Osteoblast (primary cell): ENCODE data around the gene RPS10. TPM values are rescaled to one million over a fixed set of nuclear protein-coding genes. Genes with fewer than 3 reads are reported as not detected.

Source experiments
- DNase-seq: peaks from one replicate; pipeline ENCODE4 v3.0.0; 2011; ENCODE audit warnings: low spot score, mixed read lengths; ENCODE audit not compliant: insufficient read length; ENCODE audit errors: missing footprints
- H2AFZ ChIP-seq: 2 replicates; pipeline ENCODE4 v1.6.0; 2011; ENCODE audit warnings: mild to moderate bottlenecking, low read length
- H3K27ac ChIP-seq: 2 replicates; pipeline ENCODE4 v1.5.1; 2011; ENCODE audit warnings: mild to moderate bottlenecking, low read depth, low read length, moderate library complexity
- H3K27me3 ChIP-seq: 2 replicates; pipeline ENCODE4 v1.6.0; 2012; ENCODE audit warnings: mild to moderate bottlenecking, control low read depth, inconsistent platforms, low read length, moderate library complexity; ENCODE audit not compliant: insufficient read depth
- H3K36me3 ChIP-seq: 2 replicates; pipeline ENCODE4 v1.5.1; 2011; ENCODE audit warnings: mild to moderate bottlenecking, low read length, control low read depth, moderate library complexity; ENCODE audit not compliant: insufficient read depth
- H3K4me1 ChIP-seq: 2 replicates; pipeline ENCODE4 v1.5.1; 2011; ENCODE audit warnings: mild to moderate bottlenecking, low read length, control low read depth, moderate library complexity; ENCODE audit not compliant: insufficient read depth
- H3K4me2 ChIP-seq: 2 replicates; pipeline ENCODE4 v1.6.0; 2011; ENCODE audit warnings: mild to moderate bottlenecking, low read length; ENCODE audit not compliant: insufficient read depth
- H3K4me3 ChIP-seq: fragments of 200-600 bp; sonication (generic); 3 replicates; pipeline ENCODE4 v1.5.1; 2012; ENCODE audit warnings: mild to moderate bottlenecking, low read length, inconsistent platforms; ENCODE audit not compliant: insufficient read depth
- H3K79me2 ChIP-seq: 2 replicates; pipeline ENCODE4 v1.6.0; 2012; ENCODE audit warnings: mild to moderate bottlenecking, low read length, control low read depth, inconsistent platforms; ENCODE audit not compliant: insufficient read depth
- H3K9me3 ChIP-seq: 2 replicates; pipeline ENCODE4 v1.5.1; 2011; ENCODE audit warnings: low read depth, low read length, control low read depth
- H4K20me1 ChIP-seq: 2 replicates; pipeline ENCODE4 v1.6.0; 2012; ENCODE audit warnings: mild to moderate bottlenecking, low read length, control low read depth; ENCODE audit not compliant: insufficient read depth
- CTCF ChIP-seq: IDR thresholded peaks from 2 replicates; pipeline ENCODE4 v1.5.1; 2011; ENCODE audit warnings: mild to moderate bottlenecking, low read depth, low read length, moderate library complexity; ENCODE audit errors: extremely low read depth
- total RNA-seq: library from RNA; depleted of rRNA; stranded (reverse); fragments of >200 nt; gene quantifications from 2 replicates; pipeline ENCODE4 v1.2.3, GENCODE V29; 2012

RPS10 gene
- total RNA-seq, 1 donor, result 2,228 TPM

DNA sequence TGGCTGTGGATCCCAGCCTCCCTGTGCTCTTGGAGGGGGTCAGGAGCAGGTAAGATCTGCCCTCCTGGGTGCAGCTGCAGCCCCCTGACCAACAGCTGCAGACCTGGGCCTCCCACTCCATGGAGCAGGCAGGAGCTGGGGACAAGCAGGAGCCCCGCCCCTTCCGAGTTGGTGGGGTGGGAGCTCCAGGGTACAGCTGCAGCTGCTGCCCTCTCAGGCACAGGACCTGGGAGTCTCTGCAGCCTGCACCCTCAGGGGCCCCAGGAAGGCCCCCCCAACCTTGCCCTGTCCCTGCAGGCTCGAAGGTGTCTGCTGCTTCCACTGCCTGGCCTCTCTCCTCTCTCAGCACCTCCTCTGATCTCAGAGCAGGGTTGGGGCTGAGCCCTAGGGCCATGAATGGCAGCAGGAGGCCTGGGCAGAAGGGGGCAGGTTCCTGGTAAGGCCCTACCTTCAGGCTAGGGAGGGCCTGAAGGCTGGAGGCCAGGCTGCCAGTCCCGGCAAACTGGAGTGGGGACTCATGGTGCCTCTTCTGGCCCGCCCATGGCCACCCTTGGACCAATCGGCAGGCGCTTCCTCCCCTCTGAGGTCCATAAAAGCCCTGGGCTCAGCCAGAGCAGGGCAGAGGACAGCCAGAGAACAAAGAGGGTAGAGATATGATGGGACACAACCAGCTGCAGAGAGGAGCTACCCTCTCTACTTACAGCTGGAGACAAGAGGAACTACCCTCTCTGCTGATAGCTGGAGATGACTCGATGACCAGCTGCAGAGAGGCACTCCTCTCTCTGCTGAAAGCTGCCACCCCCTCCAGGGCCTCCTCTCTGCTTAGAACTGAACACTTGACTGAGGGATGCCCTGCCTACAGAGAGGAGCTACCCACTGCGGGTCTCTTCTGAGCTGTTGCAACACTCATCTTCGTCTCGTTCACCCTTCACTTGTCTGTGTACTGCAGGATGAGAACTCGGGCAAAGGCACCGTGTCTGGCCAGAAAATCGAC is 32.2 kb upstream of the RPS10 start:
- Histone ChIP-seq H3K4me1 (no peaks in the 10 kb centered on the region), H3K4me2 (no peak overlapping the region), H3K36me3 (no peaks in the 10 kb centered on the region), H3K9me3 (no peaks in the 10 kb centered on the region), H3K79me2 (no peaks in the 10 kb centered on the region), H2AFZ (no peak overlapping the region), H3K27me3 (no peaks in the 10 kb centered on the region), H4K20me1 (no peaks in the 10 kb centered on the region), H3K27ac (no peak overlapping the region), H3K4me3 (no peak overlapping the region)
- no peak for DNase-seq
- no peak for TF ChIP-seq CTCF

DNA sequence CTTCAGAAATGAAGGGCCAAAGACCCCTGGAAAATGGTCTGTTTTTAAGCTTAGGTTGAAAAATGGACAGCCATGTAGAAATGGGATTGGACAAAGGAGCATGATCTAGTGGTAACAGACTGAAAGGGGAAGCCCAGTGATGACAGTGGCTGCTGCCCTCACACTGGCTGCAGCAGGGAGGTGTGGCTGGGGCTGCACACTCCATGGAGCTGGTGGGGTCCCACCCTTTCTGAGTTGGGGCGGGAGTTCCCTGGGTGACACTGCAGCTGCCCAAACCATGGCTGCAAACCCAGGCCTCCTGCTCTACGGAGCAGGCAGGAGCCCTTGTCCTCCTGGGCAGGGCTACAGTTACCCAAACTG is 31.5 kb upstream of the RPS10 start:
- Histone ChIP-seq H3K79me2 (no peaks in the 10 kb centered on the region), H3K27me3 (no peaks in the 10 kb centered on the region), H4K20me1 (no peaks in the 10 kb centered on the region), H3K9me3 (no peaks in the 10 kb centered on the region), H3K27ac (no peak overlapping the region), H3K4me3 (no peak overlapping the region), H3K36me3 (no peaks in the 10 kb centered on the region), H3K4me2 (no peak overlapping the region), H2AFZ (no peak overlapping the region), H3K4me1 (no peaks in the 10 kb centered on the region)
- TF ChIP-seq CTCF, result no peak
- DNase-seq, result no peak

DNA sequence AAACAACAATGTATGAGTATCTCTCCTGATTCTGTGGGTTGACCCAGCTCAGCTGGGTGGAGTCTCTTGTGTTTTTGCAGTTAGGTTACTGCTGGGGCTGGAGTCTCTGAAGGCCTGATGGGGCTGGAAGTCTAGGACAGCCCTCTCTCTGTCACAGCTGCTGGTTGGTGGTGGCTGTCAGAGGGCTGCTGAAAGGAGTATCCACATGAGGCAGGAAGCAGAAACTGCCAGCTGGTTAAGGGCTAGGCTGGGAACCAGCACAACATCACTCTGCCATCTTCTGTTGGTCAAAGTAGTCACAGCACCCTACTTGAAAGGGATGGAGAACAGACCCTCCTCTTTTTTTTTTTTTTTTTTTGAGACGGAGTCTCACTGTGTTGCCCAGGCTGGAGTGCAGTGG is 30.0 kb upstream of the RPS10 start:
- Histone ChIP-seq H3K36me3 (no peaks in the 10 kb centered on the region), H3K4me2 (no peak overlapping the region), H3K9me3 (no peaks in the 10 kb centered on the region), H4K20me1 (no peaks in the 10 kb centered on the region), H2AFZ (no peak overlapping the region), H3K4me1 (no peaks in the 10 kb centered on the region), H3K27ac (no peak overlapping the region), H3K4me3 (no peak overlapping the region), H3K27me3 (no peaks in the 10 kb centered on the region), H3K79me2 (no peaks in the 10 kb centered on the region)
- DNase-seq, result no peak
- no peak for TF ChIP-seq CTCF

DNA sequence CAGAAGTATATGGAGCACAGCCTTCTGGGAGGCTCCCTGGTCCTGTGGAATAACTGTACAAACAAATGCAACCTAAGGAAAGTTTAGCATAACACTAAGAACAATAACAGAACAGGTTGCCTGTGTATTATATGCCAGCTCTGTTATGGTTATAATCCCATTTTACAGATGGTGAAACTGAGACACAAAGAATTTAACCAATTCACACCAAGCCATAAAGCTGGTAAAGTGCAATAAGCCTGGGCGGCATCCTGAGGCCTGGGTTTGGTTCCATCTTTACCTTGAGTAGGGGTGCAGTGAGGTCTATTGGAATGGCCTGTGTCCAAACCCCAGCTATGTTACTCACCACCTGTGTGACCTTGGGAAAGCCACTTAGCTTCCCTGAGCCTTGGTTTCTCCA is 25.3 kb upstream of the RPS10 start:
- H3K79me2 ChIP-seq, result no peaks in the 10 kb centered on the region
- no peak overlapping the region for H3K4me2 ChIP-seq
- H4K20me1 ChIP-seq, result no peaks in the 10 kb centered on the region
- H3K36me3 ChIP-seq, result no peaks in the 10 kb centered on the region
- peaks cover 2% of the 10 kb centered on the region for H3K27me3 ChIP-seq
- no peak overlapping the region for H2AFZ ChIP-seq
- H3K4me1 ChIP-seq, result no peaks in the 10 kb centered on the region
- DNase-seq, result no peak
- H3K27ac ChIP-seq, result no peak overlapping the region
- H3K9me3 ChIP-seq, result no peaks in the 10 kb centered on the region
- TF ChIP-seq CTCF, result no peak
- no peak overlapping the region for H3K4me3 ChIP-seq
